Measurements from ENCODE around the gene PEX6. TPM values are rescaled to one million over a fixed set of nuclear protein-coding genes. Genes with fewer than 3 reads are reported as not detected.

The PEX6 gene
- polyA plus RNA-seq, 3 donors, result 10.6 to 16.2 (median 15.5) TPM

GRCh38 chr6:42940493-42941045 lies 38.4 kb downstream of the PEX6 start:
- Histone ChIP-seq H4K20me1 (ENCODE audit: insufficient read depth, low read length) (peaks cover 83% of the 10 kb centered on the region), H3K4me1 (ENCODE audit: control insufficient read depth in 1 of 2, insufficient read depth in 2 of 2, low read length in 2 of 2) (peaks cover under 1% of the 10 kb centered on the region in 2 donors), H3K79me2 (ENCODE audit: insufficient read depth, low read length) (peaks cover 40% of the 10 kb centered on the region), H3K27ac (ENCODE audit: low read depth in 1 of 2, low read length in 2 of 2) (peak overlapping the region in 1 of 2 donors; percentile 57), H3K36me3 (replicated peaks in 1 of 2; ENCODE audit: control insufficient read depth in 1 of 2, insufficient read depth in 2 of 2, low read length in 2 of 2) (peaks cover 81 to 100% of the 10 kb centered on the region in 2 donors), H3K9me3 (replicated peaks in 1 of 2; ENCODE audit: control insufficient read depth in 1 of 2, insufficient read depth in 1 of 2, low read length in 2 of 2) (no peaks in the 10 kb centered on the region), H3K4me3 (replicated peaks in 1 of 3; ENCODE audit: low read depth in 2 of 3, low read length in 3 of 3) (no peak overlapping the region), H3K4me2 (replicated peaks; ENCODE audit: extremely low read depth, low read length, poor library complexity, severe bottlenecking) (no peak overlapping the region), H3K27me3 (ENCODE audit: control insufficient read depth in 2 of 2, insufficient read depth in 2 of 2, low read length in 2 of 2) (no peaks in the 10 kb centered on the region), H2AFZ (ENCODE audit: insufficient read depth, low read depth, low read length, poor library complexity, severe bottlenecking) (no peak overlapping the region), H3K9ac (ENCODE audit: insufficient read depth, low read length, poor library complexity, severe bottlenecking) (no peak overlapping the region)
- Mint-ChIP-seq H3K36me3 (peaks cover 81 to 93% of the 10 kb centered on the region in 2 donors), H3K27ac (peak overlapping the region; percentile 13 to 69 (median 41)), H3K4me3 (no peak overlapping the region), H3K9me3 (no peaks in the 10 kb centered on the region), H3K4me1 (peaks cover 3% of the 10 kb centered on the region), H3K27me3 (ENCODE audit: low read depth in 3 of 3) (peaks cover 0 to 2% (median 1%) of the 10 kb centered on the region in 3 donors)
- intact Hi-C loops (cut with micrococcal nuclease), result loop anchor here in 1 of 2 donors (5.0 kb wide), 1 partner anchor 38 kb away; no protein-coding TSS in a partner anchor
- no peak for DNase-seq
- WGBS (ENCODE audit: insufficient coverage), result 100% methylated on average over 2 of the region's 6 CpGs
- no peak for TF ChIP-seq CTCF (IDR thresholded peaks at IDR 0.05)

GRCh38 chr6:42939810-42940167 lies 39.2 kb downstream of the PEX6 start:
- Histone ChIP-seq H4K20me1 (ENCODE audit: insufficient read depth, low read length) (peaks cover 91% of the 10 kb centered on the region), H3K4me3 (replicated peaks in 1 of 3; ENCODE audit: low read depth in 2 of 3, low read length in 3 of 3) (no peak overlapping the region), H3K4me2 (replicated peaks; ENCODE audit: extremely low read depth, low read length, poor library complexity, severe bottlenecking) (no peak overlapping the region), H3K4me1 (ENCODE audit: control insufficient read depth in 1 of 2, insufficient read depth in 2 of 2, low read length in 2 of 2) (peaks cover 8% of the 10 kb centered on the region in 2 donors), H3K9ac (ENCODE audit: insufficient read depth, low read length, poor library complexity, severe bottlenecking) (no peak overlapping the region), H2AFZ (ENCODE audit: insufficient read depth, low read depth, low read length, poor library complexity, severe bottlenecking) (no peak overlapping the region), H3K9me3 (replicated peaks in 1 of 2; ENCODE audit: control insufficient read depth in 1 of 2, insufficient read depth in 1 of 2, low read length in 2 of 2) (no peaks in the 10 kb centered on the region), H3K27ac (ENCODE audit: low read depth in 1 of 2, low read length in 2 of 2) (peak overlapping the region in 1 of 2 donors; percentile 41), H3K79me2 (ENCODE audit: insufficient read depth, low read length) (peaks cover 47% of the 10 kb centered on the region), H3K27me3 (ENCODE audit: control insufficient read depth in 2 of 2, insufficient read depth in 2 of 2, low read length in 2 of 2) (no peaks in the 10 kb centered on the region), H3K36me3 (replicated peaks in 1 of 2; ENCODE audit: control insufficient read depth in 1 of 2, insufficient read depth in 2 of 2, low read length in 2 of 2) (peaks cover 86 to 100% of the 10 kb centered on the region in 2 donors)
- peaks cover 83 to 93% of the 10 kb centered on the region in 2 donors for H3K36me3 Mint-ChIP-seq
- no peak overlapping the region for H3K4me3 Mint-ChIP-seq
- peak overlapping the region in 2 of 7 donors; percentile 48 to 66 for H3K27ac Mint-ChIP-seq
- no peaks in the 10 kb centered on the region for H3K9me3 Mint-ChIP-seq
- intact Hi-C loops (cut with micrococcal nuclease), result loop anchor here (5.0 kb wide), 2 partner anchors 37 to 38 kb away; partner anchors contain the start of gene PEX6 (in 1 of the 2)
- no CpG with 5 or more reads among the region's 4 CpGs for WGBS (ENCODE audit: insufficient coverage)
- DNase-seq, result no peak
- H3K4me1 Mint-ChIP-seq, result peaks cover 9% of the 10 kb centered on the region
- no peak for TF ChIP-seq CTCF (IDR thresholded peaks at IDR 0.05)
- H3K27me3 Mint-ChIP-seq (ENCODE audit: low read depth in 3 of 3), result peaks cover 0 to 2% (median 1%) of the 10 kb centered on the region in 3 donors

Data from CD14-positive monocyte (primary cell).